GM19238 (cell line): Measurements from ENCODE around the gene ZNF681.
"Not testable (repeated sequence)": the region's sequence is repeated elsewhere in the genome, so short reads cannot be mapped to it uniquely, and the experiment has no call there.

Experiments
- DNase-seq: peaks from one replicate; pipeline ENCODE4 v3.0.0; 2011; ENCODE audit warnings: low spot score; ENCODE audit not compliant: insufficient read length

Gene ZNF681

DNA sequence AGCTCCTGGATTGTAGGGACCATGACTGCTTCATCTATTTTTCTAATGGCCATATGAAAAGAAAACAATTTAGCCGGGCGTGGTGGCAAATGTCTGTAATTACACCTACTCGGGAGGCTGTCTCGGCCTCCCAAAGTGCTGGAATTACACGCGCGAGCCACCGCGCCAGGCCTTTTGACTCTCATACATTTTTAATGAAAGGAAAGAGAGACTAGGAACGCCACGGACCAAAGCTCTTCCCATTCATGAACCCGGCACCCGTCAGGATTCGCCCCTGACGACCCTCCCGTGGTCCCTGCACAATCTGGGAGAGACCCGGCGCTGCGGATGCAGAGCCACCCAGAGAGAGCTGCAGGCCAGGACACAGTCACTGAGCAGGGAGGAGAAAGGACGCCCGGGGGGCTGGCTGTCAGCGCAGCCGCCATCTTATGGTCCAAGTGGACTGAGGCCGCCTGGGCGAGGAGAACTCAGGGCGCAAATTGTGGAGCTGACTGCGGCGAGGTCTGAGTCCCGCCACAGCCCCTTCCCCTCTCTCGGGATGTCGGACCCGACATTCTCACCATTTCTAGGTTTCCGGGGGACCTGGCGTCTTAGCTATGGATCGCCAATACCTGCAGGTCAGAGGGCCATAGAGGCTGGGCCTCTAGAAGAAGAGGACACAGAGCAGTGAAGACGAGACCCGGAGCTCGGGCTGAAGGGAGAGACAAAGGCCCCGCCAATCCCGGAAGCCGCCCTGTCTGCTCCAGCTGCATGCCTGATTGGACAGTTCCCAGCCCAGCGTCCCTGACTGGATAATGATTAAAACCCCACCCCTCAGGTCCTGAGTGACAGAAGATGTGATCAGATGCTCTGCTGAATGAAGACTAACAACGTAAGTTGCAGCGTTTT, at the start of gene ZNF681:
TSS of gene ZNF681 (minus strand) at position 705 of the 888 bp plus-strand sequence. CDS start at position 563, 142 bp downstream.
- peak; percentile 54 for DNase-seq

DNA sequence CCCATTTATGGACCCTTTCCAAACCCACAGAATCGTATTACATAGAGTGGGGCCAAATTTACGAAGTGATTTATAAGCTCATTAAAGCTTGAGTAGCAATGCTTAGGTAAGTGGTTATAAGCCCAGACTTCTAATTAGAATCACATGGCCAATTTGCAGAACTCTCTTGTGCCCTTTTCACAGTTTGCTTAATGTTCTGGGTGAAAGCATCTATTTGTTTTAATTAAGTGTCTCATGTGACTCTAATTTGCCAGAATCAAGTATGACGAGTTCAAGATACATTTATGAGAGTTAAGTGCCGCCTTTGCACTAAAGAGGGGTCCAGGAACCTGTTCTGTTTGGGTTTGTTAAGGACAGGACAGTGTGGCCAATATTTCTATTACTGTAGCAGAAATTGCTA, 46.0 kb upstream of the ZNF681 start:
- DNase-seq, result no peak

DNA sequence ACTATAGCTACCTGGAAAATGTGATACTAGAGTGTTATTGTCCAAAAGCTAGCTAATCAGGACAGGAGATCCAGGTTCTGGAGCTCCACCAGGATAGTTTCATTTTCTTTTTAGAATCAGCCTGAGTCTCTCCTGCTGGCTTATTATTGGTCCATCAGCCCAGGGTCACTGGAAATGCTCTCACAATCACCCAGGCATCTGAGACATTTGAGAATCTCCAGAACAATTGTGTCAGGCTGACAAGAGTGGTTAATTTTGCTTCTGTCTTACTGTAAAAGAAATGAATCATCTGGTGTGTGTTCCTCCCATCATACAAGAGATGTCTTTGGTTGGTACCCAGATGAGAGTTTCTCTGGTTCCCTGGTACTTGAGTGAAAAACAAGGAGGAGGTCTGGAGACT, 43.6 kb upstream of the ZNF681 start:
- no peak for DNase-seq

DNA sequence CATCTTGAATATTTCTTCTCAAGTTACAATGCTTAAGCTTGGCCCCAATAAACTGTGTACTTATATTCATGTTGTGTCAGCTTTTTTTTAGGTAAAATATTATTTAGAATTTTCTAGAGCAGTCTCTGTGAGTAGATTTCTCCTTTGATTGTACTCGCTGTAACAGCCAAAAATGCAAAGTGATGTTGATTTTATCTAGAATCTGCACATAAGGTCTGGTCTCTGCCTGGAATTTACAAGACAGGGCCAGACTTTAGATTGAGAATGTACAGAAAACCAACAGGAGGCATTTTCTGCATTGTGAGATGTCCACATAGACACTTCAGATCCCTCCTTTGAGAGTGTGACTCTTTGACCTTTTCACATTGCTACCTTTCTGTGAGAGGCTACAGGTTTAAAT, 43.1 kb upstream of the ZNF681 start:
- no peak for DNase-seq

DNA sequence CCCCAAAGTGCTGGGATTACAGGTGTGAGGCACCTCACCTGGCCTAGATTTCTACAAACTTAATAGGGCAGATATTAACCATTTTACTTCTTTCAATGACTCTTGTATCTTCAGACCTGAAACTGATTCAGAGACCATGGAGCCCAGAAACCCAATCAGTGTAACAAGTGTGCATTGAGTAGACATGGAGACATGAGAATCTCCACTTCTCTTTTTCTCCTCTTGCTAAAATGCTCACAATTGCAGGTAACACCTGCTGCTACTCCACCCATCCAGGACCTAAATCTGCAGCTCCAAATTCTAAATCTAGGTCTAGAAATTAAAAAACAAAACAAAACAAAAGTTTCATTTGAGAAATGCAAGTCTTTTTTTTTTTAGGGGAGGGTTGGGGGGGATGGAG, 42.2 kb upstream of the ZNF681 start:
- DNase-seq, result no peak

DNA sequence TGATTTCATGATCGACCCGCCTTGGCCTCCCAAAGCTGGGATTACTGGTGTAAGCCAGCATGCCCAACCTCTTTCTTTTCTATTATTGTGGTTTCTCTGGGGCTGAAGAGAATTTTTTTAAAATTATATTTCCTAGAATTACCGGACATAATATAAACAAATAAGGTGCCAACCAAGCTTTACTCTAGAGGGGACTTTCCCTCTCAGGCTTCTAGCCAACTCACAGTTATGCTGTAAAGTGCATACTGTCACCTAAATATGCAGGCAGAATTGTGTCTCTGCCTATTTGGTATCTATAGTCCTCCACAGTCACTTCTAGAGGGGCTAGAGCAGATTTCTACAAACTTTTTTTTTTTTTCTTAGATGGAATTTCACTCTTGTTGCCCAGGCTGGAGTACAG, 41.6 kb upstream of the ZNF681 start:
- no peak for DNase-seq

DNA sequence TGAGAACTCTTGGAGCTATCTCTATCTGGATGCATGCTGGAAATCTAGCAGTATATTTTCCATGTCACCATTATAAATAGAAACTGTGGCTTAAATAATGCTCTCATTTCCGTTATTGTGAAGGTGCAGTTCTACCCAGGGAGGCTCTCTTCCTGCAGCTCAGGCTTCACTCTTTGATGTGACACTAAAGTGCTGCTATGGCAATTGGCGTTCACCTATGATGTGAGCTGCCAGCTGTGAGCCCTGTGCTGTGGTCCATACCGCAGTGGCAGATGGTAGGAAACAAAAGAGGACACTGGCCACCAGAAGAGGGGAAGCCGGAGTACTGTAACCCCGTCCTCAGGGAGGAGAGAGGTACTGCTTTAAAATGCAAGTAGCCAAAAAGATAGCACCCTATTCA, 40.6 kb upstream of the ZNF681 start:
- no peak for DNase-seq

DNA sequence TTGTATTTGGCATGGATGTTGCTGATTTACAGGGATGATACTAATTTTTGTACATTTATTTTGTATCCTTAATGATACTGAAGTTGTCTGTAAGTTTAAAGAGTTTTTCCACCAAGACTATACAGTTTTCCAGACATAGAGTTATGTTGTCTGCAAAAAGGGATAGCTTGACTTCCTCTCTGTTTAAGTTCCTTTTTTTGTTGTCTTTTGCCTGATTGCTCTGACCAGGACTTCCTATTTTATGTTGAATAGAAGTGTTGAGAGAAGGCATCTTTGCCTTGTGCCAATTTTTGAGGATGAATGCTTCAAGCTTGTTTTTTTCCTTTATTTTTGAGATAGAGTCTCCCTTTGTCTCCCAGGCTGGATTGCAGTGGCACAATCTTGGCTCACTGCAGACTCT, 36.8 kb upstream of the ZNF681 start:
- no peak for DNase-seq

DNA sequence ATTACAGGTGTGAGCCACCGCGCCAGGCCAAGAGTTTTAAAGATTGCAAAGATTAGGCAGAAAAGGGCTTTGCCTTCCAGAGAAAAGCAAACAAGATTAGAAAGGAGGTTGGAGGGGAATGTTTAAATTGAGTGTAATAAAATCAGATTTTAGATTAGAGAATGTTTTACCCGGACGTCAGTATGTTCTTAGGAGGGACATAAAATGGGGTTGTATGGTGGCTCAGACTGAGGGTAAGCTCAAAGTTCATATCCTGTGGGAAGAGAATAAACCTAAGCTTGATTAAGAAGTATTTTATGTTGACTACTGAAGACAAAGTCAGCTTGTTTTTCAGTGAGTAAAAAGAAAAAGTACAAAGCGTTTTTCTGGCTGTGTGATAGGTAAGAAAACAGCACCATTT, 34.1 kb upstream of the ZNF681 start:
- no peak for DNase-seq

DNA sequence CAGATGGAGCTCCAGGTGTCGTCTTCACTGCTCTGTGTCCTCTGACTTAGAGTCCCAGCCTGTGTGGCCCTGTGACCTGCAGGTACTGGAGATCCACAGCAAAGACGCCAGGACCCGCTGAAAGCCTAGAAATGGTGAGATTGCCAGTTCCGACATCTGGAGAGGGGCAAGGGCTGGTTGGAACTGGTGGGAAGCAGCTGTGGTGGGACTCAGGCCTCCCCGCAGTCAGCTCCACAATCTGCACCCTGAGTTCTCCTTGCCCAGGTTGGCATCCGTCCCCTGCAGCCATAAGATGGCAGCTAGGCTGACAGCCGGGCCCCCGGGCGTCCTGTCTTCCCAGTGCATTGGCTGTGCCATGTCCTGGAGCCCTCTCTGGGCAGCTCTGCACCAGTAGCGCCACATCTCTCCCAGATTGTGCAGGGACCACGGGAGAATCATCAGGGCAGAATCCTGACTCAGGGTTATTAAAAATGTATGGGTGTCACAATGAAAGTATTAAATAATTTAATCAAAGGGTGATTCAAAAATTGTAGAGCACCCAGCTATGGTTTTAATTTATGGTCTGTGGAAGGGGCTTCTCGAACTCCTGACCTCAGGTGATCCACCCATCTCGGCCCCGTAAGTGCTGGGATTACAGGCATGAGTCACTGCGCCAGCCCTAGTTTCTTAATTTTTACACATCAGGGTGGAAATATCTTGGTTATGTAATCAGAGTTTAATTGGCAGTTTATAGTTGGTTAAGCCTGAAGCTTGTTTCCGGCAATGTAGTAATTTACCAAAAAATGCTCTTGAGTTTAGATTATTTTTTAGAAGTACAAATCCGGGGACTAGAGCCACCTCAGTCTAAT, 32.2 kb upstream of the ZNF681 start:
- DNase-seq, result no peak

DNA sequence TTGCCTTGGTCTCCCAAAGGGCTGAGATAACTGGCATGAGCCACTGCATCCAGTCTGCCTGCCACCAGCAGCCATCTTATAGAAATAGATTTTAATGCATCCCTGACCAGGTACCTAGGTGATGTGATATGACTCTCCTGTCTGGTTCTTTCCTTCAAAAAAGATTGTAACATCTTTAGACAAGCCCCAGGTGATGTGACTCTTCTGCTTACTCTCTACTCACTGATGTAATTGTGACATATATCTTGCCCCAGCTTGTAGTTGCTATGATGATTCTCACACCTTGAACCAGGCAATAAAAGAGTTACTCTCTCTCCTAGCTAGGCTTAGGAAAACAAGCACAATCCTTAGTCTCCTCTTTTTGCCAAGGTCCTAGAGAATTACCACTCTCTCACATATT, 30.6 kb upstream of the ZNF681 start:
- DNase-seq, result no peak

DNA sequence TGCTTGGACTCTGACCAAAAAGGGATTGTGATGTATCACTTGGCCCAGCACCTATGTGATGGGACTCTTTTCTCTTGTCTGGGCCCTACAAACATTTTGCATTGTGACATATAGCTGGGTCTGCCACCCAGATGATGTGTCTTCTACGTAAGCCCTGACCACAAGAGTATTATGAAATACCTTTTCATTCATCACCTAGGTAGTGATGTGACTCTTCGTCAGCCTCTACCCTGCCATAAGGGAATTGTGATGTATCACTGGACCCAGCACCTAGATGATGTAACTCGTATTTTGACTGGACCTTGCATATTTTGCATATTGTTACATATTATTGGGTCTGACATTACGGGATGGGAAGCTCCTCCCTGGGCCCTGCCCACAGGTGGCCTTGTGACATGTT, 29.7 kb upstream of the ZNF681 start:
- no peak for DNase-seq

DNA sequence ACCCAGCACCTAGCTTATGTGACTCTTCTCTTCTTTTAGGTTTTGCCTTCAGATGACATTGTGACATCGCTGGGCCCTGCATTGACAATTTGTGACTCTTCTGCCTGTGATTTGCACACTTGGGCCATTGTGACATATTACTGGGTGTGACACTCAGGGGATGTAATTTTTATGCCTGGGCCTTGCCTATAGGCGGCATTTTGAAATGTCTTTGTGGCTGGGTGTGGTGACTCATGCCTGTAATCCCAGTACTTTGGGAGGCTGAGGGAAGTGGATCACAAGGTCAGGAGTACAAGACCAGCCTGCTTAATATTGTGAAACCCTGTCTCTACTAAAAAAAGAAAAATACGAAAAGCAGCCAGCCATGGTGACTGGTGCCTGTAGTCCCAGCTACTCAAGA, 28.4 kb upstream of the ZNF681 start:
- DNase-seq, result no peak

DNA sequence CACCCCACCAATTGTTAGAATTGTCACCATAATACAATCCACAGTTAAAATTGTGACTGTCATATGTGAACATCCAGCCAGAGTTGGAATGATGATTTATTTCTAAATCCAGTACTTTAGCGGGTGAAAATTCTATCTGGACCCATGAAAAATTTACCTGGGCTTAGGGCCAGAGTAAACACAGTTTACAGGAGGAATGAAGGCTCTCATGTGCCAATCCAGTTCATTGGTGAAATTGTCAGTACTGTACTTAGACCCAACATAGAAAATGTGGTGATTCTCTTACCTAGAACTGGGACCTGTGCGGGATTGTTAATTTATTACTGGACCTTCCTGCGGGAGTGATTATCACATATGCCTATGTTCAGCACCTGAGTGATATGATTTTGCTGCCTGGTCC, 27.3 kb upstream of the ZNF681 start:
- DNase-seq, result no peak

DNA sequence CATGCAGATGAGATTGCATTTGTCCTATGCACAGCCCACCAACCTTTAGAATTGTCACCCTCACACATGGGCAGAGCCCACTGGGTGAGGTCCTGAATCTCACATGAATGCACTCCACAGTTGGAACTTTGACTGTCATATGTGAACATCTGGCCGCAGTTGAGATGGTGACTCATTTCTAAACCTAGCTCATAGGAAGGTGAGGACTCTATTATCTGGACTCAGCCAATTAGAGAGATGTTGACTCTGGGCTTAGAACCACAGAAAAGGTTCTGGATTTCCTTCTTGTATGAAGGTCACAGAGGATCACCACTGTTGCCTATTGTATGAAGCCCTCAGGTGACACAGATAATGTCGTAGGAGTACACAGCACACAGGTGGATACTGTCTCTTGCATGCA, 25.6 kb upstream of the ZNF681 start:
- DNase-seq, result no peak

DNA sequence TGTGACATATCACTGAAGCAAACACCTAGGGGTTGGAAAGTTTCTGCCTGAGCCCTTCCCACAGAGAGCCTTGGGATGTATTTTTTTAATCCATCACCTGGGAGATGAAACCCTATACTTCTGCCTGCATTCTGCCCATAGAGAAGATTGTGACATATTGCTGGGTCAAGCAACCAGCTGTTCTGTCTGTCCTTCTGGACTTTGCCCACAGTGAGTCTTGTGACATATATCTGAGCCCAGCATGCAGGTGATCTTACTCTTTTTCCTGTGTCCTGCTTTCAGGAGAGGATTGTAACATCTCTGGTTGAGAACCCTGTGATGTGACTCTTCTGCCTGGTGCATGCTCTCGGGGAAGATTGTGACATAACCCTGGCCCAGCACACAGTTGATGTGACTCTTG, 24.9 kb upstream of the ZNF681 start:
- DNase-seq, result no peak

DNA sequence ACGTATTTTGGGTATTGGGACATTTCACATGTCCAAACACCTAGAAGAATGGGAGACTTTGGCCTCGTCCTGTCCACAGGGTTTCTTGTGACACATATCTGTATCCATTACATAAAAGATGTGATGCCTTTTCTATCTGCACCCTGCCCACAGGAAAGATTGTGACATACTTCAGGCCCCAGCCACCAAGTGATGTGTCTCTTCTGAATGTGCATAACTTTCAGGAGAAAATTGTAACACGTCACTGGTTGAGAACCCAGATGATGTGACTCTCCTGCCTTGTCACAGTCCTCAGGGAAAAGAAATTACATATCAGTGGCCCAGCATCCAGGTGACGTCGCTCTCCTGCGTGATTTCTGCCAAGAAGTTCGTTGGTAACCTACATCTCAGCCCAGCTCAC, 21.0 kb upstream of the ZNF681 start:
- DNase-seq, result no peak

DNA sequence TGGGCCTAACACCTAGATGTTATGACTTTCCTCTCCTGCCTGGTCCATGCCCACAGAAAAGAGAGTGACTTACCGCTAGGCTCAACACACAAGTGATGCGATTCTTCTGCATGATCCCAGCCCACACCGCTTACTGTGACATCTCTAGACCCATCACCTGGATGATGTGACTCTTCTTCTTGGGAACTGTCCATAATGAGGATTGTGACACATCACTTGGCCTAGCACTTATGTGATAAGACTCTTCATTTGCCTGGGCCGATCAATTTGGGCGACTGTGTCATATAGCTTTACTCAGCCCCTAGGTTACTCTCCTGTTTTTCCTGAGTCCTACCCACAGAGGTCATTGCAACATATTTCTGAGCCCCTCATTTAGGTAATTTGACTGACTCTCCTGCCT, 19.9 kb upstream of the ZNF681 start:
- DNase-seq, result no peak

DNA sequence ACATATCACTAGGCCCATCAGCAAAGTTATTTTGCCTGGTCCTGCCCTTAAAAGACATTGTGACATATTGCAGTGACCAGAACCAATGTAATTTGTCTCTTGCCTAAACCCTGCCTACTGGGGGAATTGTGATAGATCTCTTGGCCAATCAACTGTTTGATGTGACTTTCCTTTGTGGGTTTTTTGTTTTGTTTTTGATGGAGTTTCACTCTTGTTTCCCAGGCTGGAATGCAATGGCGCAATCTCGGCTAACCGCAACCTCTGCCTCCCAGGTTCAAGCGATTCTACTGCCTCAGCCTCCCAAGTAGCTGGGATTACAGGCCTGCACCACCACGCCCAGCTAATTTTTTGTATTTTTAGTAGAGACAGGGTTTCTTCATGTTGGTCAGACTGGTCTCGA, 19.3 kb upstream of the ZNF681 start:
- DNase-seq, result not testable (repeated sequence)

DNA sequence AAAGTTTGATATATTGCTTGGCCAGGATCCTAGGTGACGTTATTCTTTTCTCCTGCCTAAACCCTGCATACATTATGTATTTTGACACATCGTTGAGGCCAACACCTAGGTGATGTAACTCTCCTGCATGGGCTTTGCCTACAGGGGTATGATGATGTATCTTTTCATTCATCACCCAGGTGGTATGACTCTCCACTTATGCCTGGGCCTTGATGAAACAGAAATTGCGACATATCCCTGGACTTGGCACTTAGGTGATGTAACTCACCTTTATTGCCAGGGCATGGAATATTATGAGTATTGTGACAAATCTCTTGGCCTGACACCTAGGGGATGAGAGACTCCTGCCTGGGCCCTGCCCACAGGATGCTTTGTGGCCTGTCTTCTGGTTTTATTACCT, 18.5 kb upstream of the ZNF681 start:
- no peak for DNase-seq

DNA sequence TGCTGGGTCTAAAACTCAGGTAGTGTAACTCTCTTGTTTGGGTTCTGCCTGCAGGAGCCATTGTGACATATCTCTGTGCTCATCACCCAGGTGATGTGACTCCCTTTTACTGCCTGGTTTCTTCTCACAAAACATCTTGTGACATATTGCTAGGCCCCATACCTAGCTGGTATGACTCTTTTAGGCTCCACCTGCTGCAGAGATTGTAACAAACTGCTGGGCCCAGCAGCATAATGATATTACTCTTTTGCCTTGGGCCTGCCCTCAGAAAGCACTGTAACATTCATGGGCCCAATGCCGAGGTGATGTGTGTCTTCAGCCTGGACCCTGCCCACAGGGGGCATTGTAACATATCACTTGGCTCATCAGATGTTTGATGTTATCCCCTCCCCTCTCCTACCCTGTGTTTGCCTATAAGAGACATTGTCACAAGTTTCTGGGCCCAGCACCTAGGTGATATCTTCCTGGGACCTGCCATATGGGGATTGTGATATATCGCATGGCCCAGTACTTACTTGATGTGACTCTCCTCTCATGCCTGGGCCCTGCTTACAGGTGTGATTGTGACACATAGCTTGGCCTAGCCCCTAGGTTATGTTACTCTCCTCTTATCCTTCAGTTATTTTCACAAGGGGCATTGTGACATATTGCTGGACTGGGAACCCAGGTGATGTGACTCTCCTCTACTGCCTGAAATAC, 18.0 kb upstream of the ZNF681 start:
- DNase-seq, result no peak

DNA sequence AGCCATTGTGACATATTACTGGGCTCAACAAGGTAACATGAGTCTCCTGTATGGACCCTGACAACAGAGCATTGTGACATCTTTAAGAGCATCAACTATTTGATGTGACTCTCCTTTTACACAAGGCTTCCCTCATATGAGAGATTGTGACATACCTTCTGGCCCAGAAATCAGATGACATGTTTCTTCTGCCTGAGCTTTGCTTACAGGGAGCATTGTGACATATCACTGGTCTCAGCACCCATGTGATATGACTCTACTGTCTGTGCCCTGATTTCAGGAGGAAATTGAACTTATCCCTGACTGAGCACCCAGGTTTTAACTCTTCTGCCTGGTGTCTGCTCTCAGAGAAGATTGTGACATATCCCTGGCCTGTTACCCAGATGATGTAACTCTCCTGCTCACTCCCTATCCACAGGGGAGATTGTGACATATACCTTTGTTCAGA, 15.9 kb upstream of the ZNF681 start:
- DNase-seq, result no peak
